ENCODE measurements around the gene PATL1. TPM values are rescaled to one million over a fixed set of nuclear protein-coding genes. Genes with fewer than 3 reads are reported as not detected.

PATL1 gene
- total and polyA plus RNA-seq, 2 of the 4 experiments (the other 2 are of a cell fraction): 3.9 to 29.7 TPM

DNA sequence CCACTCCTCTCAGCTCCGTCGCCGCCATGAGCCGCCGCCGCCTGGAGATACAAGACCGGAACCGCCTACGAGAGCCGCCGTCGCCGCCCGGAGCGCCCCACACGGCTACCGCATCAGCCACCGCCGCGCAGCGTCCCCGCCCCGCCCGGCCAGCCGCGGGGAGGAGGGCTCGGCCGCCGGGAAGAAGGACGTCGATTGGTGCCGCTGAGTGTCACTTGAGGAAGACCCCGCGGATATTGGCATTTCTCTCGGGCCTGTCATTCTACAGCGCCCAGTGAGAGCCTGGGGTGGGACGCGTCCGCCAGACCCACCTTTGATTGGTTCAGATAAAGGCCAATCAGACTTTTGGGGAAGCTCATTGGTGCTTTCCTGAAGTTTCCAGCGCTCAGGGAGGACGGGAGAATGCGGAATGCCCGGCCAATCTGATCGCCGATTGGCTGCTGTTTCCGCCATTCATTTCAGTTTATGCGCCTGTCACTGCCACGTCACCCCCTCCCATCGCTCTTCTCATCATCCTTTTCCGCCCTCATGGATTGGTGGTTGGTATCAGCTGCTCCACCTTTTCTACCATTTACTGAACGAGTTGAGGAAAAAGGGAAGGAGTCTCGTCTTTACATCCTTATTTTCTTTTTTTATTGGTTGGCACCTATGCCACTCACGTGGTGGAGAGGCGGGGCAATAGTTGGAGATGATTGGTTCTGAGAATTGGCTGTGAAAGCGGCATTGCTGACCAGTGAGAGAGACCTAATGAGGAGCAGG lies 53.0 kb downstream of the PATL1 start, which contains the start of gene OSBP (continued):
- TF ChIP-seq, protein P1, sequence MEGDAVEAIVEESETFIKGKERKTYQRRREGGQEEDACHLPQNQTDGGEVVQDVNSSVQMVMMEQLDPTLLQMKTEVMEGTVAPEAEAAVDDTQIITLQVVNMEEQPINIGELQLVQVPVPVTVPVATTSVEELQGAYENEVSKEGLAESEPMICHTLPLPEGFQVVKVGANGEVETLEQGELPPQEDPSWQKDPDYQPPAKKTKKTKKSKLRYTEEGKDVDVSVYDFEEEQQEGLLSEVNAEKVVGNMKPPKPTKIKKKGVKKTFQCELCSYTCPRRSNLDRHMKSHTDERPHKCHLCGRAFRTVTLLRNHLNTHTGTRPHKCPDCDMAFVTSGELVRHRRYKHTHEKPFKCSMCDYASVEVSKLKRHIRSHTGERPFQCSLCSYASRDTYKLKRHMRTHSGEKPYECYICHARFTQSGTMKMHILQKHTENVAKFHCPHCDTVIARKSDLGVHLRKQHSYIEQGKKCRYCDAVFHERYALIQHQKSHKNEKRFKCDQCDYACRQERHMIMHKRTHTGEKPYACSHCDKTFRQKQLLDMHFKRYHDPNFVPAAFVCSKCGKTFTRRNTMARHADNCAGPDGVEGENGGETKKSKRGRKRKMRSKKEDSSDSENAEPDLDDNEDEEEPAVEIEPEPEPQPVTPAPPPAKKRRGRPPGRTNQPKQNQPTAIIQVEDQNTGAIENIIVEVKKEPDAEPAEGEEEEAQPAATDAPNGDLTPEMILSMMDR (conservative IDR thresholded peaks at IDR 0.05; ENCODE audit: low read depth, low read length): peak; percentile 9; the same call in 1 of the 2 replicates

DNA sequence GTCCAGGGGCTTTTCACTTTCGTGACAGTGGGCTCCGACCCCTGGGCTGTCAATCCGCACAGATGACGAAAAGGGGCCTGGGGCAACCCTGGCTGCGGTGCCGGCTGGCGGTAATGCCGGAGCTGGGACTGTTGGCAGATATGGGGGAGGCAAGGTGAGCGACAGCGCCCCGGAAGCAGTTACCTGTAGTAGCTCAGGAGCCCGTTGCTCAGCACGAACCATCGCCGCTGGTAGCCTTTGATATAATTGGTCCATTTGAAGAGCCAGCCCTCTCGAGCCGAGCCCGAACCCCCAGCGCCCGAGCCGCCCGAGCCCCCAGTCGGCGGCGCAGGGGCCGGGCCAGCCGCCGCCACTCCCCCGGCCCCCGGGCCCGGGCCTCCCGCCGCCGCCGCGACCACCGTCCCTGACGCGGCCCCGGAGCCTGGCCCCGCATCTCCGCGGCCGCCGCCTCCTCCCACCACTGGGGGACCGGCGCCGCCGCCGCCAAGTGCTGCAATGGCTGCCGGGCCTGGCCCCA lies 53.7 kb downstream of the PATL1 start:
- ChIA-PET POLR2A (ENCODE audit: unreplicated experiment) (no interaction called here), CTCF (no interaction called here)
- H3K9me1 ChIP-seq (ENCODE audit: insufficient read depth, low read length): peaks cover 7% of the 10 kb centered on the region; the same call in 1 of the 2 replicates
- H4K5ac ChIP-seq (ENCODE audit: low read depth, low read length): no peak overlapping the region
- intact Hi-C loops (cut with micrococcal nuclease) (no loop called here), dilution Hi-C loops (cut with HindIII; ENCODE audit: low sequenced_read_pairs, unreplicated experiment) (no loop called here), in situ Hi-C loops (cut with MboI; ENCODE audit: low sequenced_read_pairs) (loop anchor here (25.0 kb wide), 1 partner anchor 1697 kb away; no protein-coding TSS in a partner anchor)
- no peak for ATAC-seq (ENCODE audit: low read depth)
- 0% methylated on average over 24 of the region's 51 CpGs; no CpG with 5 or more reads in 1 of the 2 experiments for WGBS, 2 experiments (ENCODE audit: extremely low coverage in 2 of 2, insufficient read length in 1 of 2)
- peak overlapping the region; percentile 48; the same call in 1 of the 2 replicates for H3K56ac ChIP-seq (ENCODE audit: extremely low read depth, insufficient read depth, low read length)
- no peak overlapping the region for H4K91ac ChIP-seq (ENCODE audit: insufficient read depth, low read depth, low read length)
- H3K9me3 ChIP-seq (ENCODE audit: control insufficient read depth, insufficient read depth, low read length): no peaks in the 10 kb centered on the region
- no peaks in the 10 kb centered on the region for H3K27me3 ChIP-seq (ENCODE audit: control insufficient read depth, insufficient read depth, low read length)
- H3K18ac ChIP-seq (ENCODE audit: low read depth, low read length): no peak overlapping the region
- peak overlapping the region; percentile 42 for H2BK5ac ChIP-seq (ENCODE audit: low read depth, low read length, poor library complexity, severe bottlenecking)
- H2AFZ ChIP-seq (replicated peaks; ENCODE audit: low read length, poor library complexity): peak overlapping the region; percentile 87
- DNase-seq: no peak
- H3K14ac ChIP-seq (replicated peaks; ENCODE audit: low read depth, low read length): peak overlapping the region; percentile 8
- peak overlapping the region; percentile 81; the same call in 1 of the 2 replicates for H2AK5ac ChIP-seq (ENCODE audit: low read depth, low read length)
- H4K20me1 ChIP-seq (ENCODE audit: insufficient read depth, low read length): peaks cover 36% of the 10 kb centered on the region
- peak overlapping the region; percentile 84; the same call in 1 of the 2 replicates for H3K23ac ChIP-seq (ENCODE audit: low read depth, low read length)
- peaks cover 12 to 39% of the 10 kb centered on the region in 2 experiments for H3K79me1 ChIP-seq (ENCODE audit: low read depth in 1 of 2, low read length in 2 of 2)
- peaks cover 4% of the 10 kb centered on the region for H3K4me1 ChIP-seq (ENCODE audit: control insufficient read depth, insufficient read depth, low read length)
- no peak overlapping the region; a peak in 1 of 4 replicates for H4K8ac ChIP-seq (ENCODE audit: low read depth in 2 of 2, low read length in 2 of 2)
- BruUV-seq (replicated peaks): no TSS peak
- peak overlapping the region; percentile 51 for H3K27ac ChIP-seq (ENCODE audit: insufficient read depth, low read length)
- 0 out of 2 replicates have a peak overlapping the region, but pooled peaks have one; percentile 38 for H3K4ac ChIP-seq (ENCODE audit: low read depth, low read length)
- peaks cover 5% of the 10 kb centered on the region for H3K36me3 ChIP-seq (ENCODE audit: control insufficient read depth, insufficient read depth, low read length)
- no peak overlapping the region for H2BK15ac ChIP-seq (ENCODE audit: low read depth, low read length)
- H3K4me3 ChIP-seq (ENCODE audit: insufficient read depth, low read depth, low read length): peak overlapping the region; percentile 82
- H3K4me2 ChIP-seq (ENCODE audit: low read depth, low read length): peak overlapping the region; percentile 70
- no peak overlapping the region for H2BK20ac ChIP-seq (ENCODE audit: low read depth, low read length)
- no peak overlapping the region for H2BK120ac ChIP-seq (ENCODE audit: low read depth, low read length)
- peak overlapping the region; percentile 54 for H3K9ac ChIP-seq (ENCODE audit: low read depth, low read length)
- H2AK9ac ChIP-seq (replicated peaks; ENCODE audit: low read depth, low read length, poor library complexity): peak overlapping the region; percentile 92
- TF ChIP-seq CEBPB (IDR thresholded peaks at IDR 0.05; ENCODE audit: low read depth, low read length) (no peak), POLR2A (IDR thresholded peaks at IDR 0.05; ENCODE audit: low read depth, low read length) (no peak), RAD21 (IDR thresholded peaks at IDR 0.05; ENCODE audit: low read length) (no peak), FOS (IDR thresholded peaks at IDR 0.05; ENCODE audit: low read depth, low read length) (no peak), BHLHE40 (IDR thresholded peaks at IDR 0.05; ENCODE audit: low read depth, low read length) (no peak), MXI1 (IDR thresholded peaks at IDR 0.05; ENCODE audit: borderline replicate concordance, low read depth, low read length) (no peak), MAZ (IDR thresholded peaks at IDR 0.05; ENCODE audit: borderline replicate concordance, low read depth, low read length) (no peak), RFX5 (IDR thresholded peaks at IDR 0.05; ENCODE audit: low read depth, low read length) (no peak), RCOR1 (IDR thresholded peaks at IDR 0.05; ENCODE audit: insufficient replicate concordance, low read length) (no peak)
- TF ChIP-seq, protein P1 (conservative IDR thresholded peaks at IDR 0.05; ENCODE audit: low read depth, low read length): no peak
